NCI-H1417 (cell line): Measurements from ENCODE around the gene TEX29.

Experiments
- DNase-seq, 3 experiments: peaks; one replicate each; lab custom pipeline; 2025; lab: John Stamatoyannopoulos, UW

TEX29 gene

DNA sequence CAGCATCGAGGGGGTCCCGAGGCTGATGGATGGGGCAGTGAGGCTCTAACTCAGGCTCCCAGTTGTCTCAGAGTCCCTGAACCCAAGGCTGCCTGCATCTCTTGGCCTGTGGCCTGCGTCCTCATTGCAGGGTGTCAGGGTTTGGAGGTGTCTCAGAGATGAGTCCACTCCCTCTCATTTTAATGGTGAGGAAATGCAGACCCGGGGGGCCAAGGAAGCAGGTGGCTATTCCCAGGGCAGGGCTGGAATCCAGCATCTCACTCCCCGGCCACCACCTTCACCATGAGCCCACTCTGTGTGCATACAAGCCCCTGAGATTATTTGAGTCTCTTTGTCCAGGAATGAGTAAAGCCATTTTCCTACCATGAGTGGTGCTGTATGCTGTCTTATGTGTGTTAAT lies 21.4 kb downstream of the TEX29 start:
- DNase-seq, result no peak

DNA sequence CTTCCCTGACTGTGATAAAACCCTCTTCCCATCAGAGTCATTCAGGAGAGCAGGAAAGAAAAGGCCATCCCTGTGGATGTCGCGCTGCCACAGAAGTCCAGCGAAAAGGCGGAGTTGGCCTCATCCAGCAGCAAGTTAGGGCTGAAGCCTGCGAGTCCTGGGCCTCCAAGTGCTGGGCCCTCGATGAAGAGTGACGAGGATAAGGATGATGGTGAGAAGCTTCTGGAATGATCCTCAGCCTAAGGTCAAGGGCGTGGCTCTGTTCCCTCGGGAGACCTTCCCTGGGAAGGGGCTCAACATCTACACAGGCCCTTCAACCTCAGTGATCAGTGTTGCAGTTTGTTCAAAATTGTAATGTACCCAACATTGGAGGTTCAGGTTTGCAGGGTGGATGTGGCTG lies 22.3 kb downstream of the TEX29 start:
- DNase-seq, result no peak

DNA sequence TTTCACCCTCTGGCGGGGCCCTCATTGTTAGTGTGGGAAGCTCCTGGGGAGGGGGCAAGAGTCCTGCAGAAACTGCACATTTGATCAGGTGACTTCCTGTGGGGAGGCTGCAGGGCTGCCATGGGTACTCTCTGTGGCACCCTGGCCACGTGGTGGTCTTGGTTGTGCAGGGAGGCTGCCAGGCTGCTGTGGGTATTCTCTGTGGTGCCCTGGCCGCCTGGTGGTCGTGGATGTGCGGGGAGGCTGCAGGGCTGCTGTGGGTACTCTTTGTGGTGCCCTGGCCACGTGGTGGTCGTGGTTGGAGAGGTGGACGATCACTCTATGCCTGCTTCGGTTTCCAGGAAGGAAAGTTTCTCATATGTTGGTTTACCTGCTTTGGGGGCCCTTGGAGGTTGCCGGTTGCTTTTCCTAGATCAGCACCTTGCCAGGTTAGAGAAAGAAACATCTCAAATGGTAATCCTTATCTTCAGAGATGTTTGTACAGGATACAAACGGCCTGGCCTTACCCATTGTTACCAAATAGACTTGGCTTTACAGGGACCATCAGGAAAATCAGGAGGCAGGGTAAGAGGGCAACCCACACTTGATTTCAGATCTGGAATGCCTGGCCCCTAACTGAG lies 22.9 kb downstream of the TEX29 start:
- DNase-seq, result no peak

- DNase-seq, result peak in 2 of 3 experiments; percentile 34 to 40
Observed at GRCh38 chr13:111344471-111345191, 24.2 kb downstream of the TEX29 start.

- no peak for DNase-seq
Observed at GRCh38 chr13:111345682-111346081, 25.2 kb downstream of the TEX29 start.

GRCh38 chr13:111346101-111346680 lies 25.7 kb downstream of the TEX29 start:
- DNase-seq, result no peak

GRCh38 chr13:111347438-111347837 lies 27.0 kb downstream of the TEX29 start:
- DNase-seq, result no peak

- DNase-seq, result no peak
Observed at GRCh38 chr13:111353508-111353907, 33.1 kb downstream of the TEX29 start.

DNA sequence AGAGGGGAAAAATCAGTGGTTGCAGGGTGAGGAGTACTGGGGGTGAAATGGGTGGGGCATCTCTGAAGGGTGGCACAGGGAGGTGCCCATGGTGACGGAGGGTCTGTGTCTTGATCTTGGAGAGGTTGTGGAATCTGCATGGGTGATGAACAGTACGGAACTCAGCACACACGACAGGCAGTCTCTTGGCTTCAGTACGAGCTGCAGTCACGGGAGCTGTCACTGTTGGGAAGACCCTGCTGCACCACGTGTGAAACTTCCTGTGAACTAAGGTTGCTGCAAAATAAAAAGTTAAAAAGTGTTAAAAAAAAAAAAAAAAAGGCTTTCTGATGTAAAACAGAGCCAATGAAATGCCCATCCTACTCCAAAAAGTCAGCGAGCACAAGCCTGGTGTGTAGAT lies 34.3 kb downstream of the TEX29 start:
- no peak for DNase-seq

GRCh38 chr13:111356795-111357194 lies 36.4 kb downstream of the TEX29 start:
- no peak for DNase-seq

DNA sequence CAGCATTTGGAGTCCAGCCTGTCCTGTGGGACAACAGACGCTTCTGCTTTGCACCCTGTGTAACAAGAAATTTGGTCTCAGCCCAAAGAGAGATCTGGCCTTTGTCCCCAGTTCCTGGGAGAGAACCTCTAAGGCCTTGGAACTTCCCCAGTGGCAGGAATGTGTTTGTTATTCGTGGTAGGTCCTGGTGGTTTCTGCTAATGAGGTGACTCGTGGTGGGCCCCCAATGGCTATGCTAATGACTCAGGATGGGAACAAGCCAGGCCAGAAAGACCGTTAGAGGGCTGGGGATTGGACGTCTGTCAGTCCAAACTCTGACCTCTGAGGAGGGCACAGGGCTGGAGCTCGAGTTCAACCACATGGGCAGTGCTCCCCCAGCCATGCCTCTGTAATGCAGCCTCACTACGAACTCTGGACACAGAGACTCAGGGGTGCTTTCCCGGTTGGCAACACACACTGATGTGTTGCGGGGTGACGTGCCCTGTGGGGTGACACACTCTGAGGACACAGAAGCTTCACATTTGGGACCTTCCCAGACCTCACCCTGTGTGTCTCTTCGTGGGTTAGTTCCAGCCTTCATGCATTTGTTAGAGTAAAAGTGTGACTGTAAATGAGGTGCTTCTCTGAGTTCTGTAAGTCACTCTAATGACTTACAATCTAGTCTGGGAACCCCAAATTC lies 38.9 kb downstream of the TEX29 start:
- DNase-seq, result no peak

- DNase-seq, result no peak
Observed at GRCh38 chr13:111359930-111360329, 39.5 kb downstream of the TEX29 start.

DNA sequence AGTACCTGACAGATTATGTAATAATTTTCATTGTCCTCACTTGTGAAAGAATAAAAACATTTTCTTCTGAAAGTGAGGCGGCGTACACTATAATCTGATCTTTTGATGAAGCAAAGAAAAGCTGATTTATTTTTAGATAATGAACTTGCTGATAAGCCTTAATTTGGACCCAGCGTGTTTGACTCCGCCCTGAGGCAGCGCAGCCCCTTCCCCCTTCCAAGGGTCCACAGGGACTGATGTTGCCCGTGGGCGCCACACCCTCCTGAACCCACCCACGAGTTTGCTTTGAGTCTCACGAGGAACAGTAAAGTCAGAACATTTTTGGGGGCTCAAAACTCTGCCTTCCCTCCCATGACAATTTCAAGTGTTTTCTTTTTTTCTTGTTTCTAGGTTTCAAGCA lies 40.0 kb downstream of the TEX29 start:
- DNase-seq, result no peak

DNA sequence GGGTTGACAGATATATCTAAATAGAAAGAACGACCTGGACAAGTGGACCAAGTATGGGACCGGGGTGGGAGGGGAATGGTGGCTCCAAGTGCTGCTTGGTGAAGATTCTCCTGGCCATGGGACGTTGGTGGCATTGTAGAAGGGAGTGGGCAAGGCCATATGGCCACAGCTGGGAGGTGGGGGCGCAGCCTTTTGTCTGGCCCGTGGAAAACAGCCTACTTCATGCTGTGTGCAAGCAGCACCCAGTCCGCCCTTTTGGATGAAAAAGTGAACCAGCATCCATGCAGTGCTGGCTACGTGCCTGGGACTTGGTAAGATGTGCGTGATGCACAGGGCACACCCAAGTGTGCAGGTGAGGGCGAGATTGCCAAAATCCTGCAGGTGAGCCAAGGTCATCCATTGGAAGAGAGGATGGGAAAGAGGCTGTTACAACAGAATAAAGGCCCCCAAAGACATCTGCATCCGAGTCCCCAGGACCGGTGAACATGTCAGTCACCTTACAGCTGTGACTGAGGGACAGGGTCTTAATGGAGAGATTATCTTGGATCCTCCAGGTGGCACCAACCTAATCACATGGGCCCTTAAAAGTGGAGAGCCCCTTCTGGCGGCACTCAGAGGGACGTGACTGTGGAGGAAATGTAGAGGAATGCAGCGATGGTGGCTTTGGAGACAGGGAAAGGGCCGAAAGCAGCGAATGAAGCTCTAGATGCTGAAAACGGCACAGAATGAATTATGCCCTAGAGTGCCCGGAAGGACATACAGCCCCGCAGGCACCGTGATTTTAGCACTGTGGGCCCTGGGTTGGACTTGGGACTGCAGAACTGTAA lies 40.8 kb downstream of the TEX29 start:
- no peak for DNase-seq

DNA sequence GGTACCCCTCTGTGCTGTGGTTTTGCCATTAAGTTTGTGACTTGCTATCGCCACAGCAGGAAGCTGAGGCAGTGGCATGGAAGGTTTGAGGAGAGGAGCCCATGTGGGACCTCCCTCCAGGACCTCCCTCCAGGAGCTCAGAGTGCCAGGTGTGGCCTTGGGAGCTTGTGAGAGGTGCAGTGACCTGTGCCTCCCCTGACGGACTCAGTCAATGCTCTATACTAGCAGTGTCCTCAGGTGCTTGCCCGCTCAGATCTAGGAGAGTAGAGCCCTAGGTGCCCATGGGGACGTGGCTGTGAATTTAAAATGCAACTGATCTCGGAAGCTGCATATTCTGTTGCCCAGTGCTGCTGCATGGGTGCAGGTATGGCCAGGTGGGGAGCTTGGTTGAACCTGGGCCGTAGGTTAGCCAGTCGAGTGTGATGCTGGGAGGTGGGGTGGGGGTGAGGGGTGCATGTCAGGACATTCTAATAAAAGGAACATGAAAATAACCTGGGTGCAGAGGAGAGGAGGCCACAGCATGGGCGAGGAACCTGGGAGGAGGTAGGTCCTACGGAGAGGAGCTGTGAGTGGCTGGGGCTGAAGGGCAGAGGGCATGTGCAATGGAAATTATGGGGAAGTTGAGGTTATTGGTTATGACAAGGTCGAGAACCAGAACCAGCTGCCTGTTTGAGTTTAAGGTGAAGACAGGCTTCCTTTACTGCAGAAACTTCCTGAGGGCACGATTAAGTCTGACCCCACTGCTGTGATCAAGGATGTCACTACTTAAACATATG lies 41.6 kb downstream of the TEX29 start:
- no peak for DNase-seq

DNA sequence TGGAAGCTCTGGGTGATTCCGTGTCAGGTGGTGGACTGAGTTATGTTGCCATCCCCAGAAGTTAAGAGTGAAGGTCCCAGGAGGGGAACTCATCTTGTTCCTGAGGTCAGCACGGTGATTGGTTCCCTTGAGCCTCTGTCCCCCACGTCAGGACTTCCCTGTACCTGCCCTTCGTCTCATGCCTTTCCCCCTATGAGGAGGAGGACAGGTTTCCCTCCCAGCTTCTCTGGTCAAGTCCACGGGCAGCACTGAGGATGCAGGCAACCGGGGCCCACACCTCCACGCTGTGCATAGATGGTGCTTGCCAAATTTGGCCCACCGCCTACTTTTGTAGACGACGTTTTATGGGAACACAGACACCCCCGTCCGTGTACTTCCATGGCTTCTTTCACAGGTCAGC lies 42.7 kb downstream of the TEX29 start:
- no peak for DNase-seq

DNA sequence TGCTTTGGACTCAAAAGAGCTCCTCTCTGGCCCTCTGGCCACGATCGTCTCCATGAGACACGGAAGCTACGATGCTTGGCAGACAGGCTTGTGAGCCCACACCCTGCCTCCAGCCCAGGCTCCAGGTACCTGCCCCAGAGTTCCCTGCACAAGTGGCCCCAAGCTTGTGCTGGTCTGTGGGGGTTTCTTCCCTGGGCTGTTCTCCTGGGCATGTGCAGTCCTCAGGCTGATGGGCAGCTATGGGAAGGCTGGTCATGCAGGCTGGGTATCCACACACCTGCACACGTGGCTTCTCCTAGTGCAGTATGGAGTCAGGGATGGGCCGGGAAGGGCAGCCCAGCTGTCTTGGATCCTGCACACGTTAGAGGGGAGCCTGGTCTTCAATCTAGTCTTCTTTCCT lies 43.1 kb downstream of the TEX29 start:
- DNase-seq, result no peak

DNA sequence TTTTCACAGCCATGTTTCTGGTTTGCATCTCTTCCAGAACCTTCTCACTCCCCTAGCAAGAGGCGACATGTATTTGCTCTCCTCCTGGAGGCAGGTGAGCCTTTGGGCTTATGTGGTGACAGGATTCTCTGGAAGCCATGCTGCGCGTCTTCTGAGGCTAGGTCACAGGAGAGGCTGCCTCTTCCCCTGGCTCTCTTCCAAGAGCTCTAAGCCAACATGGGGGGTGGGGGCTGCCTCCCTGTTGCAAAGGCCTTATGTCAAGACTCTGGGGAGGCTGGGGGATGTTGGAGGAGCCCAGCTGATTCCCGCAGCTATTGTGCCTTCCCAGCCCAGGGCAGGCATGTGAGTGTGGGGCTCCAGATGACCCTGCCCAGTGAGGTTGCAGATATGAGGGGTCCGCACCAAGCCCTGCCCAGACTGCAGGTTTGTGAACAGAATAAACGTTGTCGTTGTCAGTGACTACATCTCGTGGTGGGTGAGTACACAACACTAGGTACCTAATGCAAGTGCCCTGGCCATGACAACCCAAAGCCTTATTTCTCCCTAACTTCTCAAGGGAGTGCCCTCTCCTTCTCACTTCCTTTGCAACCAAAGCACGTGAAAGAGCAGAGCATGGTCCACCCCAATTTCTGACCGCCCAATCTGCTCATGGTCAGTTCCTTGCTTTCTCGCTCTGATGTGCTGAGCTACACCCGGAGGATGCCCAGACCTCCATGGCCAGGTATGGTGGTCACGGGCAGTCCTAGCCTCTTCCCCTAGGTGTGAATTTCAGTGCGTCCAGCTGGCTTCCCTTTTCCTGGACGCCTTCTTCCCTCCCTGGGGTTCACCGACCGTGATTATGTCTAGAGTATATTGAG lies 44.9 kb downstream of the TEX29 start:
- no peak for DNase-seq

- no peak for DNase-seq
Observed at GRCh38 chr13:111367340-111367739, 46.9 kb downstream of the TEX29 start.

GRCh38 chr13:111368091-111368490 lies 47.6 kb downstream of the TEX29 start:
- no peak for DNase-seq
